Muscle of back (tissue), 11 donors: Measurements from ENCODE around the gene SLCO4C1. TPM values are rescaled to one million over a fixed set of nuclear protein-coding genes. Genes with fewer than 3 reads are reported as not detected.

Experiments used
- DNase-seq, 3 donors: peaks; one replicate each; pipeline versions ENCODE4 v3.0.0 to v3.0.0-alpha.2; 2013
- polyA plus RNA-seq, 10 donors: library from polyadenylated mRNA; unstranded; fragments of 120-200 nt; gene quantifications; one replicate each; pipeline ENCODE4 v1.2.1, GENCODE V29; 2013; ENCODE audit not compliant: insufficient read length in 10 of 10

Gene SLCO4C1
- polyA plus RNA-seq, 10 donors = 1.0 to 3.6 (median 2.3) TPM

DNA sequence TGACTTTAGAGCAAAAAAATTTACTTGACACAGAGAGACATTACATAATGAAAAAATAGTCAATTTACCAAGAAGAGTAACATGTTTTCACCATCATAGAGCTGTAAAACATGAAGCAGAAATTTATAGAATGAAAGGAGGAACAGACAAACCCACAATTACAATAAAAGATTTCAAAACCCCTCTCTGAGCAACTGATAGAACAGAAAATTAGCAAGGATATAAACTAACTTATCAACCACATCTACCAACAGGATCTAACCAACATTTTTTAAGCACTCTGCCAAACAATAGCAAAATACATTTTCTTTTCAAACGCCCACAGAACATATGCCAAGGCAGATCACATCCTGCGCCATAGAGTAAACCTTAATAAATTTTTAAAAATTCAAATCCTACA, 17.9 kb downstream of the SLCO4C1 start:
- no peak for DNase-seq

DNA sequence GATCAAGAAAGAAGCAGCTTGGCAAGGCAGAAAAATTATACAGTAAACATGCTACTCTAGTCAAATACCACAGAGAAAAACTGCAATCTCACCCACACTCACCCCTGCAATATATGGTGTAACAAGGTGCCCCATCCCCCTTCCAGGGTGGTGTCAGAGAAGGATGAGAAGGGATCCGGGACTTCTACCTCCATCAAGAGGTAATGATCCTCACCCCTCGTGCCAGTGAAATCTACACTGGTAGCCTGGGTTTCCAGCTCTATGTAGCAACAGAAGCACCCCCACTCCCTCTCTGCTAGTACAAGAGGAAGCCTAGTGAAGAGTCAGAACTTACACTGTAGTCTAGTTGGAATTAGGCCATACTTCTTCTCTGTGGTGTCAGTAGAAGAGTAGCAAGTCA, 18.9 kb downstream of the SLCO4C1 start:
- no peak for DNase-seq

DNA sequence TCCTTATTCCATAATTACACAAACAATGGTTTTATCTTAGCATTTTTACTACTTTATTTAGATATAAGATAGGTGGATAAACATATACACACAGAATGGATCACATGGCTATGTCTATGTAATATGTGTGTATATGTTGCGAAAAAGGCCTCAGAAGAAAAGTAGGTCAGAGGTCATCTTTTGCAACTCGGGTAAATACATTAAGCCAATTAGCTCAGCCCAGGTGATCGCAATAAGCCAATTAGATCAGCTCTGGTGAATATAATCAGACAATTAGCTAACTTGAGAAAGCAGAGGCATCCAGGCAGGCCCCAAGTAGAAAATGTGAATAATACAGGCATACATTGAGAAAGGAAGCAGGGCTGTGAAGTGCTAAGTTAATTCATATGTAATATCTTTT, 24.3 kb downstream of the SLCO4C1 start:
- DNase-seq = no peak

DNA sequence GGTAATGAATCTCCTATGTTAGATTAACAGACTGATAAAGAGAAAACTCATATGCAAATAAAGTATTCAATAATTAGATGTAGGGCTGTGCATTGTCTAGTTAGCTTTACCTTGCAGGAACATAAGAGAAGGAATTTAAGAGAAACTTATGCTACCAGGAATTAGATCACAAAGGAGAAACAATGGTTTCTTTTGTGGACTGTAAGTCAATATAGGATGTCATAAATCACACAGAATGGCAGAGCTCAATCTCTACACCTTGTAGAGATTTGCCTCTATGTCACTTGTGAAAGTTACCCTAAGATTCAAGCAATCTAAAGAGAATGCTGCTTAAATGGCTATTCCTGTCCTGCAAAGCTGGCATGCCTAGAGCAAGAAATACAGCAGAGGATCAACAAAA, 26.0 kb downstream of the SLCO4C1 start:
- no peak for DNase-seq

DNA sequence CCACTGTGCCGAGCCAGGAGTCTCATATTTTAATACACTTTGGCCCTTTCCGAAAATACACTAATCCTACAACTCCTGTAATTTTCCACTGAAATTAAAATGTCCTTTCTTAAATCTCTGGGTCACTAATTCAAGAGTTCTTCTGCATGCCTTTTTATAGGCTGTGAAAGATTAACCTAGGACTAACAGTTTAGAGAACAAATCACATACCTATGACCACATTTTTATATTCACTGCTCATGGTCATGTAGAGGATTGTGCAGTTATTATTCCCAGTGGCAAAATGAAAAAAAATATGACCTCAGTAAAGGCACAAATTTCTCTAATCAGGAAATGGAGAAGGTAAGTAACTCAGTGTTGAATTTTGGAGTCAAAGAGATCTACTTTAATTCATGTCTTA, 33.4 kb downstream of the SLCO4C1 start:
- DNase-seq = no peak

DNA sequence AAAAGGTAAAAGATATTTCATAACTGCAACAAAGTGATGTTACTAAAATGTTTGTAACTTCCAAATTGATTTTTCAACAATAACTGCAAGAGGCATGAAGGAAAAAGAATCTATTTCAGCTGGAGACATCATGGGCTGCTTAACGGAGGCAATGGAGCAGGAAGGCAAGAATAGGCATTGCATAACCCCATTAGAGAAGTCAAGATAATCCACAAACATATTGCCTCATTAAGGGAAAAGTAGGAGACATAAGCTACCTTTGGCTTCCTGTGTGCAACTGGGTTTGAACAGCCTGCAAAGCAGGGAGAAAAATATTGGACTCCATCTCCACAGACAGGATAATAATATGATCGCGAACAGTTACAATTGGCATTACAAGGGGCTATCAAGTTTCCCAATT, 46.7 kb downstream of the SLCO4C1 start:
- DNase-seq = no peak

DNA sequence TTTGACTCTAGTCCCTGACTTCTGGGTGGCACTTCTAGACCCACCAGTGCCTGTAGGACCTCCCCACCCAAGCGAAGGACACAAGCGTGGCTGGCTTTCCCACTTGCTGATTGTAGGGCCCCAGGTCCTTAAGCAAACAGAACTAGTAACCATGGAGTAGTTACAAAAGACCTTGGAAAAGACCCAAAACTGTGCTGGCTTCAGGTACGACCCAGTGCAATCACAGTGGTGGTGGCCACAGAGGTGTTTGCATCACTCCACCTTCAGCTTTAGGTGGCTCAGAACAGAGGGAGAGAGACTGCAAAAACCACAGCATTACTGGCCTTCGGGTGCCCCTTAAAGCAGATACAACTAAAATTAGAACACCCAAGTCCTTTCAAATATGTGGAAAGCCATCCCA, 52.9 kb downstream of the SLCO4C1 start:
- DNase-seq = no peak

DNA sequence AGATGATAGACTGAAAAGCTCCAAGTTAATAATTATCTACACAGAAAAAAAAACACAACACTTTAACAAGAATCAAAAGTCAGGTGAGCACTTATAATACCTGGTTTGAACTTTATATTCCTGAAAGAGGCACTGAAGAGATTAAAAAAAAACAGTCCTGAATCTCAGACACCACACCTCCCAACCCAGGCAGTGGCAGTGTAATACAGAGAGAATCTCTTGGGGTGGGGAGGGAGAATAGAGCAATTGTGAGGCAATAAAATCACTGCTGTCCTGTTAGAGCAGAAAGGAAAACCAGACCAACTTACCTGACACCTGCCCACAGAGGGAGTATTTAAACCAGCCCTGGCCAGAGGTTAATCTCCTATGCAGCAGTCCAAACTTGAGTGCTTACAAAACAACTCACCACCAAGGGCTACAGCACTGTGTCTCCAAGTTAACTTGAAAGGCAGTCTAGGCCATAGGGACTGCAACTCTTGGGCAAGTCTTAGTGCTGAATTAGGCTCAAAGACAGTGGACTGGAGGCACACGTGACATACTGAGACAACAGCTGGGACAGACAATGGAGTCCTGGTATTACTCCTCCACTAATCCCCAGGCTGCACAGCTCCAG, 54.2 kb downstream of the SLCO4C1 start:
- DNase-seq = no peak

DNA sequence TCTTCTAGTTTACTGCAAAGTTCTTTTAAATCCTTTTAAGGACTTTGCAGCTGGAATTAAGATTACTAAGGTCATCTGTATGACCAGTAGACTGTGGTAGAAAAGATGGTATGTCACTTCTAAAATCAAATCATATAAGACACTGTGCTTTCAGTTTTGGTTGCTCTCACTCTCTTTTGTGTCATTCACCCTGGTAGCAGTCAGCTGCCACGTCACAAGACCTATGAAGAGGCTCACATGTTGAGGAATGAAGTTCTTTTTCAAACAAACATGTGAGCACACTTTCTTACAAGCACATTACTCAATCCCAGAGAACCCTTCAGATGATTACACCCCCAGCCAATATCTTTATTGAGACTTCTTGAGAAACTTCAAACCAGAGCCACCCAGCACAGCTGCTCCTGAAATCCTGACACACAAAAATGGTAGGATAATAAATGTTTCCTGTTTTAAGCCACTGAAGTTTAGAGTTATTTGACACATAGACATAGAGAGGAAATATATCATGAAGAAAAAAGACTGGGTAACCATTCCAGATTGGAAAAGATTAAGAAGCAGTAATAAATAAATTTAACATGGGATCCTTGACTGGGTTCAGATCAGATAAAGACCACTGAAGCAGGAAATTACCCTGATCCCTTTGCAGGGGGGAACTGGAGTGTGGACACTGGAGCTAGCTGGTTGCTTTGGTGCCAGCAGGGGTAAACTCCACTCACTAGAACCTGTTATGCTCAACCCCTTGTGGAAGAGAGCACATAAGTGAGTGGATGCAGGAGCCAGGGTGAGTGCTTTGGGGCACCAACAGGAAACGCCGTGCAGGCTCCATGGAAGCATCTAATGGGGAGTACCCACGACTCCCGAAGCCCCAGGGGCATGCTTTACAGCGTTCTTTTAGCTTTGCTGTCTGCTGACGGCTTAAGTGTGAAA, 64.1 kb downstream of the SLCO4C1 start:
- no peak for DNase-seq

DNA sequence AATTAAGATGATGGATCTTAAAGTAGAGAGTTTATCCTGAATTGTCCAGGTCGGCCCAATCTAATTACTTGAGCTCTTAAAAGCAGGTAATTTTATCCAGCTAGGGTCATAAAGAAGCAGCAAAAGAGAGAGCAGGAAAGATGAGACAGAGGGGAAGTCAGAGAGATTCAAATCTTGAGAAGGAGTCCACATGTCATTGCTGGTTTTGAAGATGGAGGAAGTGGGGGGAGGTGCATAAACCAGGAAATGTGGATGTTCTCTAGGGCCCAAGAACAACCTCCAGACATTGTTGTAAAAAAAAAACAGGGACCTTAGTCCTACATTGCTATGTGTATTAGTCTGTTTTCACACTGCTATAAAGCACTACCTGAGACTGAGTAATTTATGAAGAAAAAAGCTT, 66.4 kb downstream of the SLCO4C1 start:
- DNase-seq = no peak

DNA sequence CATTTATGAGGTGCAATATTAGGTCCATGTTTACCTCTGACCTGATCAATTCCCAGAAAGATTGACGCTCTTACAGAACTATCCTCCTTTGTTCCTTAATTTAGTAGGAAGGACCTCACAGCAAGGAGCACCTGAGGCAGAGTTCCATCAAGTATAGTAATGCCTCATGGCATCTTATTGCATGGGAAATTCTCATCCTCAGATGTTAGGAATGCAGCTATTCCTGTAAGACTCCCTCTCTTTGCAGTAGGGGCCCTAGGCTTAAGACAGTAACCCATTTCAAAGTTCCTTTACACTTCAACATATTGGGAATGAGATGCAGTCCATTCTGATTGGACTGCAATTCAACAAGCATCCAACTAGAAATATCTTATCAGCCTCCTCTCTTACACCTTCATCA, 69.8 kb downstream of the SLCO4C1 start:
- no peak for DNase-seq

DNA sequence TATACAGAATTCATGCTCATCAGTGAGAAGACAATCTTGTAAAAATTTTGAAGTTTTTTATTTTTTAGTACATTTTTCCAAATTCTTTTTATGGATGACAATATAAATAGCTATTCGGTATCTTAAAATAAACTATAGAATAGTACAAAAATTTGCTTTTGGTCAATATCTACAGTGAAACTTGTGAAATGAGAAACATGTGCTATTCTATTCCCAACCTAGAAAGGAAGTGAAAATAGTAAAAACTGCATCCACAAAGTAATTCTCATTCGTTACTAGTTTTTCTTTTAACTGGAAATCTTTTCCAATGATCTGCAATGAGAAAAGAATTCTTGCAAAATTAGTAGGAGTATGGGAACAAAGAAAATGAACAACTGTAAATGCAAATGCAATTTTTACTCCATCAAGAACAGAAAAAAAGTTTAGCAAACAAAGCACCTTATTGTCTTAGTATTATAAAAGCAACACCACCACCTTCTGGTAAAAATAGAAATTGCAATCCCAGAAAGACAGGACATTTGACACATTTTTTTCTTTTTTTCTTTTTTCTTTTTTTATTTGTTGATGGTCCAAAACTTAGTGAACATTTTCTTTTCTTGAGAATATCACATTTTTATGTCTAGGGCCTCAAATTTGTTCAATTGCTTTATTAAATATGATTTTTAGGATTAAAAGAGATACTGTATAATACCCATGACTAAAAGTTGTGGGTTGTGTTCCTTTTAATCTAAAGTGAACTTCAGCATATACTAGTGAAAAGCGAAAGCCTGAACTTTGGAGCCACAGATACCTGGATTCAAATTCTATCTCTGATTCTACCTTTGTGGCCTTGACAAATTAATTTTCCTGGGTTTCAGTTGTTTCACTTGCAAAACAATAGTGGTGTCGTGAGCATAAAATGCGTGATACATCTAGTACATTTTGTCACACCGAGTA, 72.3 kb downstream of the SLCO4C1 start:
- peak in 1 of 3 donors; percentile 27 for DNase-seq

DNA sequence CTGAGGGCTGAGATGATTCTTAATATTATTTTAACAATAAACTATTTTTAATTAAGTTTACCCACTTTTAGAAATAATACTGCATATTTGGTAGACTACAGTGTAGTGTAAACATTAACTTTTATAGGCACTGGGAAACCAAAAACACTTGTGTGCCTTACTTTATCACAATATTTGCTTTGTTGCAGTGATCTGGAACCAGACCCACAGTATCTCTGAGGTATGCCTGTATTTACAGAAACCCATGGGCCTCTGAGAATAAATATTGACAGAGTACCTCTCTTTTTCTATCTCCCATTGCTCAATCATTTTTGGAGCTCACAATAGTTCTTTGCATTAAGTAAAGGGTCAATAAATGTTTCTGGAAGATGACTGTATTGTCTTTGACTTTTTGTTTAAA, 73.3 kb downstream of the SLCO4C1 start:
- no peak for DNase-seq

DNA sequence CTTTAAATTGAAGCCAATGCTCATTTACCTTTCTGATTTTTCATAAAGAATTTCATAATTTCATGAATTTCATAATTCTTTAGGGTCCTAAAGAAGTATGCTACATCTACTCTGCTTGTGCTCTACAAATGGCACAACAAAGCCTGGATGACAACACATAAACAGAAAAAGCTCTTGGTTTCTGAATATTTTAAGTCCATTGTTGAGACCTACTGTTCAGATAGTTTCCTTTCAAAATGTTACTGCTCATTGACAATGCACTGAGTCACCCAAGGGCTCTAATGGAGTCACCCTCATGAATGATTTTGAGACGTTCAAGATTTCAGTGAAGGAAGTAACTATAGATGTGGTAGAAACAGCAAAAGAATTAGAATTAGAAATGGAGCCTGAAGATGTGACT, 74.1 kb downstream of the SLCO4C1 start:
- no peak for DNase-seq

DNA sequence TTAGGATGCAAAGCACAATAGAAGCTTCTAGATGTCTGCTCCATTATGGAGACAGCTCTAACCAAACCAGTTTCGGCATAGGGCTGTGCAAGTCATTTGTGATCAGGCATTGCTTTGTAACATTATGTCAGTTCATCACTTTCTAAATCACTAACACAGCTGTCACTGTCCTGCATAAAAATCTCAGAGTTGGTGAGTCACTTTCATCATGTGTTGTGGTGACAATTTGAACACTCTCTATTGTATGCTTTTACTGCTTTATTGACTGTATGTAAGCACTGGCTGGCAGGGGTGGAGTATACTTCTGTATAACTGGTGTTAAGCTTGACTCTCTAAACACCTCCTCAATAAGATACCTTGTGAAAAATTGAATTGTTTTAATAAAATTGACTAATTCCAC, 77.9 kb downstream of the SLCO4C1 start:
- no peak for DNase-seq

DNA sequence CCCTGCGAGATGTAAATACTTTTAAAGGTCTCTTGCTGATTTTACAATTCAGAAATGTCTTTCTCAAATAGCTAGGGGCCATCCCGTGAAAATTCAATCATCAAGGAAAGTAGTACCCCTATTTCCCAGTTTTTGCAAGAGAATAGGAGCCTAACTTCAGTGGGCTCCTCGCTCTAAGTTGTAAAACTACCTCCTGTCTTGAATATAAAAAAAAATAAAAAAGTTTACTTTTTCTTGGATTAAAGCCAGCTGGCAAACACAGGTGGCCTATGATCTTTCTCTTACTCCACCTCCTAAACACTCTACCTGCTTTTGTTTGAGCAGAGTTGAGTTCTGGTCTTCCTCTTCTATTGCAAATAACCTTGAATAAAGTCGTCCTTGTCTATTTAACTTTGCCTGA, 79.4 kb downstream of the SLCO4C1 start:
- DNase-seq = no peak

DNA sequence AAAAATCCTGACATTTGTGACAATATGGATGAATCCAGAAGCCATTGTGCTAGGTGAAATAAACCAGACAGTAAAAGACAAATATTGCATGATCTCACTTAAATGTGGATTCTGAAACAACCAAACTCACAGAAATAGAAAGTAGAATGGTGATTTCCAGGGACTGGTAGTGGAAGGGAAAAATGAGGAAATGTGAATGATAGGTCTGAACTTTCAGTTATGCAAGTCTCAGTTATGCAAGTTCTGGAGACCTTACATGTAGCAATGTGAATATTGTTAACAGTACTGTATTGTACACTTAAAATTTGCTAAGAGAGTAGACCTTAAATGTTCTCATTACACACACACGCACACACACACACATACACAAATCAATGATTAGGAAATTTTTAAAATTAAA, 84.9 kb downstream of the SLCO4C1 start:
- DNase-seq = no peak

DNA sequence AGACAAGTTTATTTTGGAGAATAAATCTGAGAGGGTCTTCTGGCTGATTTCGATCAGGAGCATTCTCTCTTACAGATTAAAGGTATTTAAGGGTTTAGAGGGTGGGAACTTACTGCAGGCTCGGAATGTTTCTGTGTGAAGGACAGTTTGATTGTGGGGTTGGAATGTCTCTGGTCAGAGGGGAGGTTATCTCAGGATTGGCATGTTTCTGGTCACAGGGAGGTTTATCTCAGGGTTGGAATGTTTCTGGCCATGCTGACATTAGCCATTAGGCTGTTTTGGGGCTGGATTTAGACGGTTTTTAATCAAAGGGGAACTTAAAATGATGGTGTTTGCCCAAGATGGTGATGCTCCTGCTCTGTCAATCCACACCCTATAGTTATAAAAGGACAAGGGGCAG, 95.2 kb downstream of the SLCO4C1 start:
- DNase-seq = no peak

DNA sequence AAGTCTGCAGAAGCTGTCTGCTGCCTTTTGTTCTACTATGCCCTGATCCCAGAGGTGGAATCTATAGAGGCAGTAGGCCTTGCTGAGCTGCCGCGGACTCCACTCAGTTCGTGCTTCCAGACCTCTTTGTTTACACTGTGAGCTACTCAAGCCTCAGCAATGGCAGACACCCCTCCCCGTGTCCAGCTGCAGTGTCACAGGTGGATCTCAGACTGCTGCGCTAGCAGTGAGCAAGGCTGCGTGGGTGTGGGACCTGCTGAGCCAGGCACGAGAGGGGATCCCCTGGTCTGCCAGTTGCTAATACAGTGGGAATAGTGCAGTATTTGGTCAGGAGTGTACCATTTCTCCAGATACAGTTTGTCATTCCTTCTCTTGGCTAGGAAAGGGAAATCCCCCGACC, 99.6 kb downstream of the SLCO4C1 start:
- no peak for DNase-seq
